Measurements from ENCODE around the gene PHF20. TPM values are rescaled to one million over a fixed set of nuclear protein-coding genes. Genes with fewer than 3 reads are reported as not detected.
"Not testable (repeated sequence)": the region's sequence is repeated elsewhere in the genome, so short reads cannot be mapped to it uniquely, and the experiment has no call there.

PHF20 gene
- 10 to 100 TPM; 31.5 to 40.9 (median 36.2) TPM for total RNA-seq (2021; fragmentation: NEBNext Ultra II Directional; extraction: Animal tissue kit (Norgen Biotek cat#: 25700))
- long read RNA-seq, full-length matches to known transcripts = 11 of 42 reads
- long read RNA-seq, partial matches to known transcripts = 24 of 42 reads
- long read RNA-seq, other reads (novel, unspliced or antisense) = 7 of 42 reads

- Mint-ChIP-seq H3K36me3 (ENCODE audit: low read depth) (peaks cover 22% of the 10 kb centered on the region), H3K27me3 (ENCODE audit: insufficient read depth) (peaks cover 6% of the 10 kb centered on the region), H3K9me3 (peaks cover 8% of the 10 kb centered on the region; the same call in 1 of the 2 replicates), H3K4me1 (ENCODE audit: low read depth) (peaks cover 57% of the 10 kb centered on the region), H3K27ac (peak within 1 kb of the TSS; percentile 95), H3K4me3 (peak within 1 kb of the TSS; percentile 98)
- peak; percentile 95 for DNase-seq
- TF ChIP-seq CTCF (IDR thresholded peaks at IDR 0.05) = no peak
These were observed at the start of gene PHF20 for GRCh38 chr20:35771689-35772562. TSS of gene PHF20 (plus strand) at chr20:35772015. CDS start at chr20:35801523, 29,508 bp downstream.

DNA sequence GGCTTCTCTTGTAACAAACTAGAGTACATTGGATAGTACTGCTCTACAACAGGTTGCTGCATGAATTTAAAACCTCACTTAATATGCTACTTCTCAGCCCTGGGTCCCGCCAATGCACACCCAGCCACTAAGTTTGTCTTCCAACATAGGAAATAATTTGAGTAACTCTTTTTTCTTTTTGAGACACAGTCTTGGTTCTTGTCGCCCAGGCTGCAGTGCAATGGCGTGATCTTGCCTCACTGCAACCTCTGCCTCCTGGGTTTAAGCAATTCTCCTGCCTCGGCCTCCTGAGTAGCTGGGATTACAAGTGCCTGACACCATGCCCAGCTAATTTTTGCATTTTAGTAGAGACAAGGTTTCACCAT lies 48.6 kb upstream of the PHF20 start:
- H3K4me1 Mint-ChIP-seq (ENCODE audit: low read depth) = peaks cover 29% of the 10 kb centered on the region
- H3K27ac Mint-ChIP-seq = peak overlapping the region; percentile 40
- H3K36me3 Mint-ChIP-seq (ENCODE audit: low read depth) = peaks cover 47% of the 10 kb centered on the region
- not testable (repeated sequence) for H3K4me3 Mint-ChIP-seq, DNase-seq, H3K9me3 Mint-ChIP-seq
- peaks cover 19% of the 10 kb centered on the region for H3K27me3 Mint-ChIP-seq (ENCODE audit: insufficient read depth)

DNA sequence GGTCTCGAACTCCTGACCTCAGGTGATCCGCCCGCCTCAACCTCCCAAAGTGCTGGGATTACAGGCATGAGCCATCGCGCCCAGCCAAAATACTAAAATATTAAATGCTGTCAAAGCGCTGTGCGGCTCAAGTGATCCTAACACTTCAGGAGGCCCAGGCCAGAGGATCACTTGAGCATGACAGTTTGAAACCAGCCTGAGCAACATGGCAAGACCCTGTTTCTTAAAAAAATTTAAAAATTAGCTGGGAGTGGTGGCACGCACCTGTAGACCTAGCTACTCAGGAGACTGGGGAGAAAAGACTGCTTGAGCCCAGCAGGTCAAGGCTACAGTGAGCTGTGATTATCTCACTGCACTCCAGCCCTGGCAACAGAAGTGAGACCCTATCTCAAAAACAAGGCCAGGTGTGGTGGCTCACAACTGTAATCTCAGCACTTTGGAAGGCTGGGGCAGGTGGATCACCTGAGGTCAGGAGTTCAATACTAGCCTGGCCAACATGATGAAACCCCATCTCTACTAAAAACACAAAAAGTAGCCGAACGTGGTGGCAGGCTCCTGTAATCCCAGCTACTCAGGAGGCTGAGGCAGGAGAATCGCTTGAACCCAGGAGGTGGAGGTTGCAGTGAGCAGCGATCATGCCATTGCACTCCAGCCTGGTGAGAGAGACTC lies 48.0 kb upstream of the PHF20 start:
- H3K4me3 Mint-ChIP-seq, H3K9me3 Mint-ChIP-seq, DNase-seq: not testable (repeated sequence)
- Mint-ChIP-seq H3K27me3 (ENCODE audit: insufficient read depth) (peaks cover 19% of the 10 kb centered on the region), H3K4me1 (ENCODE audit: low read depth) (peaks cover 27% of the 10 kb centered on the region), H3K36me3 (ENCODE audit: low read depth) (peaks cover 46% of the 10 kb centered on the region), H3K27ac (0 out of 2 replicates have a peak overlapping the region, but pooled peaks have one; percentile 6)

GRCh38 chr20:35724321-35725230 lies 47.2 kb upstream of the PHF20 start:
- peak overlapping the region; percentile 48 for H3K27ac Mint-ChIP-seq
- no peak for DNase-seq
- peaks cover 23% of the 10 kb centered on the region for H3K4me1 Mint-ChIP-seq (ENCODE audit: low read depth)
- no peak overlapping the region for H3K4me3 Mint-ChIP-seq
- H3K27me3 Mint-ChIP-seq (ENCODE audit: insufficient read depth) = peaks cover 19% of the 10 kb centered on the region
- TF ChIP-seq CTCF (IDR thresholded peaks at IDR 0.05) = no peak
- peaks cover 50% of the 10 kb centered on the region for H3K36me3 Mint-ChIP-seq (ENCODE audit: low read depth)
- H3K9me3 Mint-ChIP-seq = no peaks in the 10 kb centered on the region

DNA sequence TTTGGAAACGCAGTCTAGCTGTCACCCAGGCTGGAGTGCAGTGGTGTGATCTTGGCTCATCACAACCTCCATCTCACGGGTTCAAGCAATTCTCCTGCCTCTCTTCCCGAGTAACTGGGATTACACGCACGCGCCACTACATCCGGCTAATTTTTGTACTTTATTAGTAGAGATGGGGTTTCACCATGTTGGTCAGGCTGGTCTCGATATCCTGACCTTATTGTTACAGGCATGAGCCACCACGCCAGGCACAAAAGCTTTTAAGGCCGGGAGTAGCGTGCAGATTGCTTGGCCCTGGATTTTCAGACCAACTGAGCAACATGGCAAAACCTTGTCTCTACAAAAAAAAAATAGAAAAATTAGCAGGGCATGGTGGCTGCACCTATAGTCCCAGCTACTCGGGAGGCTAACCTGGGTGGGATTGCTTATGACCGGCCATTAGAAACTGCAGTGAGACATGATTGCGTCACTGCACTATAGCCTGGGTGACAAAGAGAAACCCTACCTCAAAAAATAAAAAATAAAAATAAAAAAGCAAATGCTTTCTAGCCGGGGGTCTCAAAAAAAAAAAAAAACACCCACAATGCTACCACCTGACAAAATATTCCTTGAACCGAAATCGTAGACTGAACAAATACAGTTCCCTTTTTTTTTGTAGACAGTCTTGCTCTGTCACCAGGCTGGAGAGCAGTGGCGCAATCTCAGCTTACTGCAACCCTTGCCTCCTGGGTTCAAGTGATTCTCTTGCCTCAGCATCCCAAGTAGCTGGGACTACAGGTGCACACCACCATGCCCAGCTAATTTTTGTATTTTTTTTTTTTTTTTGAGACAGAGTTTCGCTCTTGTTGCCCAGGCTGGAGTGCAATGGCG lies 44.7 kb upstream of the PHF20 start:
- H3K27me3 Mint-ChIP-seq (ENCODE audit: insufficient read depth) = peaks cover 14% of the 10 kb centered on the region
- H3K9me3 Mint-ChIP-seq = peaks cover 4% of the 10 kb centered on the region; the same call in 1 of the 2 replicates
- DNase-seq = no peak
- TF ChIP-seq CTCF (IDR thresholded peaks at IDR 0.05) = no peak
- peaks cover 44% of the 10 kb centered on the region for H3K36me3 Mint-ChIP-seq (ENCODE audit: low read depth)
- H3K4me3 Mint-ChIP-seq = no peak overlapping the region
- H3K4me1 Mint-ChIP-seq (ENCODE audit: low read depth) = peaks cover 23% of the 10 kb centered on the region
- no peak overlapping the region; the same call in 1 of the 2 replicates for H3K27ac Mint-ChIP-seq
